Astrocyte of the cerebellum (primary cell): Measurements from ENCODE around the gene CACNA2D2.

Source experiments
- DNase-seq: peaks from one replicate; pipeline ENCODE4 v3.0.0-alpha.2; 2011; ENCODE audit warnings: low read depth
- H3K4me3 ChIP-seq: 2 replicates; pipeline ENCODE4 v1.5.1; 2011; ENCODE audit warnings: mild to moderate bottlenecking, low read depth, low read length, moderate library complexity
- CTCF ChIP-seq: IDR thresholded peaks from 2 replicates; pipeline ENCODE4 v1.5.1; 2012; ENCODE audit warnings: low read length, low read depth, moderate library complexity, mild to moderate bottlenecking; ENCODE audit errors: missing control alignments
- in situ Hi-C: cut with HindIII; loops from 2 replicates; pipeline ENCODE4 v1.10.0; 2017; ENCODE audit warnings: low sequenced_read_pairs

The CACNA2D2 gene

GRCh38 chr3:50510325-50510724, 6.9 kb upstream of the CACNA2D2 start:
- no peak for DNase-seq
- no peak overlapping the region for H3K4me3 ChIP-seq
- in situ Hi-C loops = no loop called here
- no peak for TF ChIP-seq CTCF

- H3K4me3 ChIP-seq = no peak overlapping the region
- in situ Hi-C loops = no loop called here
- no peak for TF ChIP-seq CTCF
- no peak for DNase-seq
Measured at GRCh38 chr3:50509715-50510114, 6.3 kb upstream of the CACNA2D2 start.

GRCh38 chr3:50508821-50509220, 5.4 kb upstream of the CACNA2D2 start:
- H3K4me3 ChIP-seq = no peak overlapping the region
- no peak for TF ChIP-seq CTCF
- in situ Hi-C loops = no loop called here
- no peak for DNase-seq

- in situ Hi-C loops = no loop called here
- DNase-seq = no peak
- TF ChIP-seq CTCF = no peak
- no peak overlapping the region for H3K4me3 ChIP-seq
Measured at GRCh38 chr3:50506169-50506568, 2.7 kb upstream of the CACNA2D2 start.

GRCh38 chr3:50504681-50505080, 1.2 kb upstream of the CACNA2D2 start:
- no peak for DNase-seq
- in situ Hi-C loops = no loop called here
- no peak for TF ChIP-seq CTCF
- no peak overlapping the region for H3K4me3 ChIP-seq

GRCh38 chr3:50502584-50503423, 630 bp downstream of the CACNA2D2 start:
- H3K4me3 ChIP-seq = peak overlapping the region; percentile 20
- DNase-seq = no peak

More at GRCh38 chr3:50502584-50503423, 630 bp downstream of the CACNA2D2 start:
- in situ Hi-C loops = no loop called here
- no peak for TF ChIP-seq CTCF
